CD4-positive, alpha-beta T cell (primary cell): ENCODE results near the gene NSL1. TPM values are rescaled to one million over a fixed set of nuclear protein-coding genes. Genes with fewer than 3 reads are reported as not detected.

Experiments used
- ATAC-seq: fragments of 200-7000 bp; cut with Tn5 transposase; one replicate; pipeline ENCODE4 v1.10.0; 2022; ENCODE audit warnings: mild to moderate bottlenecking; ENCODE audit not compliant: poor library complexity
- CTCF ChIA-PET: fragments of 350-600 bp; sonication (Branson Sonifier 250); formaldehyde crosslinking; loops from one replicate; lab custom pipeline; 2021; ENCODE audit warnings: antibody characterized with exemption, inconsistent platforms; lab: Charles Lee
- POLR2A ChIA-PET: fragments of 350-600 bp; sonication (Branson Sonifier 250); formaldehyde crosslinking; loops from one replicate; lab custom pipeline; 2021; ENCODE audit warnings: antibody characterized with exemption, inconsistent platforms; lab: Charles Lee
- DNase-seq, 14 experiments: peaks; one replicate each; pipeline ENCODE4 v3.0.0-alpha.2; 2013 to 2020; ENCODE audit warnings: mixed read lengths in 2 of 14
- H3K27ac ChIP-seq, 2 donors: one replicate each; pipeline versions ENCODE4 v1.5.1 to v1.7.0; 2013; ENCODE audit warnings: low read length in 2 of 2, low read depth in 1 of 2, mild to moderate bottlenecking in 1 of 2
- H3K27me3 ChIP-seq, 2 experiments: 1 replicate in 1 of 2; 2 replicates in 1 of 2; pipeline versions ENCODE4 v1.6.1 to v1.7.0; 2013; ENCODE audit warnings: low read length in 2 of 2, control low read depth in 1 of 2, mild to moderate bottlenecking in 1 of 2, moderate library complexity in 1 of 2; ENCODE audit not compliant: insufficient read depth in 2 of 2, control insufficient read depth in 1 of 2
- H3K36me3 ChIP-seq: one replicate; pipeline ENCODE4 v1.6.1; 2013; ENCODE audit warnings: low read length, control low read depth; ENCODE audit not compliant: insufficient read depth
- H3K4me1 ChIP-seq: one replicate; pipeline ENCODE4 v1.6.1; 2013; ENCODE audit warnings: low read length, control low read depth; ENCODE audit not compliant: insufficient read depth
- H3K4me3 ChIP-seq: one replicate; pipeline ENCODE4 v1.5.1; 2013; ENCODE audit warnings: mild to moderate bottlenecking, low read length, moderate library complexity
- H3K9me3 ChIP-seq, 2 experiments: 1 replicate in 1 of 2; 2 replicates in 1 of 2; pipeline versions ENCODE4 v1.6.1 to v1.7.0; 2013; ENCODE audit warnings: low read length in 2 of 2, mild to moderate bottlenecking in 2 of 2, control low read depth in 1 of 2, moderate library complexity in 1 of 2; ENCODE audit not compliant: control insufficient read depth in 1 of 2, insufficient read depth in 1 of 2
- H3K27ac Mint-ChIP-seq: one replicate; pipeline ENCODE4 v1.8.0; 2020; ENCODE audit warnings: mixed read lengths
- H3K27me3 Mint-ChIP-seq: one replicate; pipeline ENCODE4 v1.8.0; 2021; ENCODE audit warnings: mixed read lengths
- H3K36me3 Mint-ChIP-seq: one replicate; pipeline ENCODE4 v1.8.0; 2021; ENCODE audit warnings: low read depth, mixed read lengths
- H3K4me1 Mint-ChIP-seq: one replicate; pipeline ENCODE4 v1.8.0; 2021; ENCODE audit warnings: low read depth, mixed read lengths
- H3K4me3 Mint-ChIP-seq: one replicate; pipeline ENCODE4 v1.8.0; 2020; ENCODE audit warnings: mild to moderate bottlenecking, mixed read lengths
- H3K9me3 Mint-ChIP-seq: one replicate; pipeline ENCODE4 v1.8.0; 2020; ENCODE audit warnings: mixed read lengths
- intact Hi-C, 2 experiments: fragments of 100-400 bp; cut with DNase I in 1 of 2; cut with micrococcal nuclease in 1 of 2; formaldehyde crosslinking; loops; one replicate each; pipeline versions ENCODE4 v1.15.1 to v1.9.0; 2023 to 2025; cut with DNase I, micrococcal nuclease
- total RNA-seq, 174 experiments: library from RNA in 2 of 174; stranded (reverse) in 2 of 174; gene quantifications; one replicate each; pipeline ENCODE4 v1.2.3 and lab custom pipeline; 2021 to 2026
- TF ChIP-seq, protein P1 (sequence below): fragments of 200-600 bp; IDR thresholded peaks from one replicate; pipeline ENCODE4 v1.8.0; 2022; ENCODE audit warnings: antibody characterized with exemption, mild to moderate bottlenecking

Gene NSL1
- total RNA-seq, 2 experiments from 2014 or later: 14.1 to 15.7 TPM

DNA sequence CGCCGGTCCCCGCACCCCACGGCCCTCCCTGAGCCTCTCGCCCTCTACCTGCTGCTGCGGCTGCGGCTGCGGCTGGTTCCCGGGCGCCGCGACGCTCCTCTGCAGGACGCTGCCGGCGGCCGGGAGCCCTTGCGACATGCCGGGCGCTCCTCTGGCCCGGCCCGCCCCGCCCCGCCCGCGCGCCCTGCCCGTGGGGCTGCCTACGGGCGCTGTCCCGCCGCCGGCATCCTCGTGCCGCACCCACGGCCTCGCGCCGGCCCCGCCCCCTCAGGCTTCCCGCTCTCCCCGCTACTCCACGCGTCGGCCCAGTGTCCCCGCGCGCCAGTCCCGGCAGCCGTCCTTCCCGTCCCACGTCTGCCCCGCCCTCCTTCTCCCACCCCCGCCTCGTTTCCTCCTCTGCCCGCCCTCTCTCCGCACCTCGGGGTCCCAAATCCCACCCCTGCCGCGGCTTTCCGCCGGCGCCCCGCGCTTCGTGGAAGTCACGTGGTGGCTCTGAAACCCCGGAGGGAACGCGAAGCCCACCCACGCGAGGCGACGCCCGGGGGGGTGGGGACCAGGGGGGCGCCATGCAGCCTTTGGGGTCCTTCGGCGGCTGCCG lies 91.9 kb downstream of the NSL1 start, which contains the start of gene BATF3:
TSS of gene BATF3 (minus strand) at position 216 of the 598 bp plus-strand sequence. CDS start at position 138, 78 bp downstream.
- no peaks in the 10 kb centered on the region for H3K9me3 Mint-ChIP-seq
- H3K27me3 Mint-ChIP-seq: no peaks in the 10 kb centered on the region
- H3K27ac Mint-ChIP-seq: peak within 1 kb of the TSS; percentile 80
- peak in 13 of 14 experiments; percentile 3 to 76 (median 33) for DNase-seq
- H3K36me3 Mint-ChIP-seq: no peaks in the 10 kb centered on the region
- ChIA-PET POLR2A (interaction anchor here (1.8 kb wide), 1 partner anchor 91 kb away, joined by 5 read pairs; the partner anchor contains the start of gene NSL1), CTCF (interaction anchor here (0.9 to 1.7 kb wide), 2 partner anchors 50 to 84 kb away, joined by 3 to 6 read pairs; no protein-coding TSS in a partner anchor)
- TF ChIP-seq, protein P1, sequence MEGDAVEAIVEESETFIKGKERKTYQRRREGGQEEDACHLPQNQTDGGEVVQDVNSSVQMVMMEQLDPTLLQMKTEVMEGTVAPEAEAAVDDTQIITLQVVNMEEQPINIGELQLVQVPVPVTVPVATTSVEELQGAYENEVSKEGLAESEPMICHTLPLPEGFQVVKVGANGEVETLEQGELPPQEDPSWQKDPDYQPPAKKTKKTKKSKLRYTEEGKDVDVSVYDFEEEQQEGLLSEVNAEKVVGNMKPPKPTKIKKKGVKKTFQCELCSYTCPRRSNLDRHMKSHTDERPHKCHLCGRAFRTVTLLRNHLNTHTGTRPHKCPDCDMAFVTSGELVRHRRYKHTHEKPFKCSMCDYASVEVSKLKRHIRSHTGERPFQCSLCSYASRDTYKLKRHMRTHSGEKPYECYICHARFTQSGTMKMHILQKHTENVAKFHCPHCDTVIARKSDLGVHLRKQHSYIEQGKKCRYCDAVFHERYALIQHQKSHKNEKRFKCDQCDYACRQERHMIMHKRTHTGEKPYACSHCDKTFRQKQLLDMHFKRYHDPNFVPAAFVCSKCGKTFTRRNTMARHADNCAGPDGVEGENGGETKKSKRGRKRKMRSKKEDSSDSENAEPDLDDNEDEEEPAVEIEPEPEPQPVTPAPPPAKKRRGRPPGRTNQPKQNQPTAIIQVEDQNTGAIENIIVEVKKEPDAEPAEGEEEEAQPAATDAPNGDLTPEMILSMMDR: peak; percentile 10
- Histone ChIP-seq H3K36me3 (no peaks in the 10 kb centered on the region), H3K27ac (peak within 1 kb of the TSS; percentile 15 to 46), H3K27me3 (no peaks in the 10 kb centered on the region), H3K4me3 (peak within 1 kb of the TSS; percentile 72), H3K9me3 (no peaks in the 10 kb centered on the region), H3K4me1 (peaks cover 34% of the 10 kb centered on the region)
- intact Hi-C loops: loop anchor here (2.0 to 10.0 kb wide), 4 partner anchors 38 to 85 kb away; no protein-coding TSS in a partner anchor
- H3K4me3 Mint-ChIP-seq: peak within 1 kb of the TSS; percentile 92
- peaks cover 50% of the 10 kb centered on the region for H3K4me1 Mint-ChIP-seq
- peak; percentile 35 for ATAC-seq

DNA sequence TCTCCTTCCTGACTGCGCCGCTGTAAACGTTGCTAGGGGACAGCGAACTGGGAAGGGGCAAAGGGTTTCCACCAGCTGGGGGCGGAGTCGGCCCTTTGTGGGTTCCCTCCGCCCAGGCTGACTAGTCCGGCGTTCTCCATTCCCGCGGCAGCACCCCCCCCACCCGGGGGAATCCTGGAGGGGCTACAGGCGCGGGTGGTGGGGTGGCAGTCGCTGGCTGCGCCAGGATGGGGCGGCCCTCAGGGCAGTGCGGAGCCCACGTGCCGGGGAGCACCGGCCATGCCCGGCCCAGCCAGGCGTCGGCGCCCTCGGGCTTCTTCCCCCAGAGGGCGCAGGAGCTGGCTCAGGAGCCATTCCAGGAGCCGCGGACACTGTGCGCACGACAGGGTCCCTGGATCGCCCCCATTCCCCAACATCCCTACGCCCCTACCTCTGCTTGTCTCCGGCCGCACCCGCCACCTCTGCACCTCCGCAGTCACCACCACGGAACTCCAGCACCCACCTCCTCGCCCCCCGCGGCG lies 92.4 kb downstream of the NSL1 start:
- Histone ChIP-seq H3K36me3 (no peaks in the 10 kb centered on the region), H3K27me3 (no peaks in the 10 kb centered on the region), H3K9me3 (no peaks in the 10 kb centered on the region), H3K4me3 (peak overlapping the region; percentile 62), H3K4me1 (peaks cover 34% of the 10 kb centered on the region), H3K27ac (no peak overlapping the region)
- TF ChIP-seq, protein P1: peak; percentile 64
- DNase-seq (peak in 13 of 14 experiments; percentile 21 to 79 (median 30)), ATAC-seq (peak; percentile 60)
- no peaks in the 10 kb centered on the region for H3K27me3 Mint-ChIP-seq
- peaks cover 50% of the 10 kb centered on the region for H3K4me1 Mint-ChIP-seq
- H3K27ac Mint-ChIP-seq: no peak overlapping the region
- H3K9me3 Mint-ChIP-seq: no peaks in the 10 kb centered on the region
- CTCF ChIA-PET: interaction anchor here (0.9 to 1.7 kb wide), 3 partner anchors 51 to 84 kb away, joined by 3 to 6 read pairs (median 5); no protein-coding TSS in a partner anchor
- H3K4me3 Mint-ChIP-seq: peak overlapping the region; percentile 92
- H3K36me3 Mint-ChIP-seq: no peaks in the 10 kb centered on the region
- POLR2A ChIA-PET: interaction anchor here (1.8 kb wide), 1 partner anchor 92 kb away, joined by 5 read pairs; the partner anchor contains the start of gene NSL1
- intact Hi-C loops: loop anchor here in 1 of 2 experiments (2.0 kb wide), 1 partner anchor 62 kb away; no protein-coding TSS in a partner anchor

DNA sequence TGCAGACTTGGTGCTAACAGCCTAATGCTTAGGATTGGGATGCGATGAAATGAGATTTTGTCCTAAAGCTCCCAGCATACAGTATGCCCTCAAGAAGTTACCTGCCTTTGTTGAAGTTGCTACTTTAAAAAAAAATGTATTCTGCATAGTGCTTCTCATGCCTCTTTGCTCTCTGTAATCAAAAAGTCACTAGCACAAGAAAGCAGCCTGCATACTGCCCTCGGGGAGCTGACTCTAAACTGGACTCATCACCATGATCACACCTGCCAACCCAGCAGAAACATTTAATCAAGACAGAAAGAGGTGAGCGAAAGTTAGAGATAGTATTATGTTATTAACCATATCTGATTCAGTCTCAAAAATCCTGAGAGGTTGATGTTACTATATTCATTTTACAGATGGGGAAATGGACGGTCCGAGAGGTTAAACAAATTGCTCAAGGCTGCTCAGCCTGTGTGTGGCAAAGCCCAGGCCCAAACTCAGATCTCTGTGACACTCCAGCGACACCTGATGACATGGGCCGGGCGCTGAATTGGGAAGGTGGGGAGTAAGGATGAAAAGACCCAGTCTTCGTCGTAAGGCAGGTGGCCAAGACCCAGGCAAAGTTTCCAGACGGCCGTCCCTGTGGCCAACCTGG lies 93.0 kb downstream of the NSL1 start:
- intact Hi-C loops: loop anchor here in 1 of 2 experiments (2.0 kb wide), 1 partner anchor 62 kb away; no protein-coding TSS in a partner anchor
- H3K27ac Mint-ChIP-seq: peak overlapping the region; percentile 19

More for the DNA sequence above, 93.0 kb downstream of the NSL1 start:
- no peaks in the 10 kb centered on the region for H3K9me3 ChIP-seq
- H3K36me3 ChIP-seq: no peaks in the 10 kb centered on the region
- Mint-ChIP-seq H3K27me3 (no peaks in the 10 kb centered on the region), H3K9me3 (no peaks in the 10 kb centered on the region), H3K4me1 (peaks cover 50% of the 10 kb centered on the region), H3K36me3 (no peaks in the 10 kb centered on the region), H3K4me3 (peak overlapping the region; percentile 92)
- no peak for ATAC-seq
- ChIA-PET CTCF (interaction anchor here (0.9 to 1.7 kb wide), 5 partner anchors 34 to 221 kb away, joined by 3 to 6 read pairs (median 4); no protein-coding TSS in a partner anchor), POLR2A (interaction anchor here (1.8 kb wide), 1 partner anchor 93 kb away, joined by 5 read pairs; the partner anchor contains the start of gene NSL1)
- DNase-seq: no peak
- TF ChIP-seq, protein P1: no peak
- no peak overlapping the region for H3K27ac ChIP-seq
- H3K27me3 ChIP-seq: no peaks in the 10 kb centered on the region
- peaks cover 34% of the 10 kb centered on the region for H3K4me1 ChIP-seq
- peak overlapping the region; percentile 62 for H3K4me3 ChIP-seq
